GM13976 (cell line): ENCODE measurements around the gene USH2A.

Experiments
- DNase-seq: peaks from one replicate; pipeline ENCODE4 v3.0.0; 2012; ENCODE audit warnings: low spot score
- in situ Hi-C: fragments of 300-500 bp; cut with MboI; formaldehyde crosslinking; loops from one replicate; pipeline ENCODE4 v1.12.0; 2022; ENCODE audit warnings: low sequenced_read_pairs, mixed read lengths, inconsistent platforms; ENCODE audit not compliant: unreplicated experiment
- TF ChIP-seq, protein P1 (sequence below): IDR thresholded peaks from 2 replicates; pipeline ENCODE4 v1.5.1; 2012; ENCODE audit warnings: borderline replicate concordance, mild to moderate bottlenecking; ENCODE audit not compliant: insufficient read depth; ENCODE audit errors: extremely low read depth, missing control alignments, control extremely low read depth

The USH2A gene

DNA sequence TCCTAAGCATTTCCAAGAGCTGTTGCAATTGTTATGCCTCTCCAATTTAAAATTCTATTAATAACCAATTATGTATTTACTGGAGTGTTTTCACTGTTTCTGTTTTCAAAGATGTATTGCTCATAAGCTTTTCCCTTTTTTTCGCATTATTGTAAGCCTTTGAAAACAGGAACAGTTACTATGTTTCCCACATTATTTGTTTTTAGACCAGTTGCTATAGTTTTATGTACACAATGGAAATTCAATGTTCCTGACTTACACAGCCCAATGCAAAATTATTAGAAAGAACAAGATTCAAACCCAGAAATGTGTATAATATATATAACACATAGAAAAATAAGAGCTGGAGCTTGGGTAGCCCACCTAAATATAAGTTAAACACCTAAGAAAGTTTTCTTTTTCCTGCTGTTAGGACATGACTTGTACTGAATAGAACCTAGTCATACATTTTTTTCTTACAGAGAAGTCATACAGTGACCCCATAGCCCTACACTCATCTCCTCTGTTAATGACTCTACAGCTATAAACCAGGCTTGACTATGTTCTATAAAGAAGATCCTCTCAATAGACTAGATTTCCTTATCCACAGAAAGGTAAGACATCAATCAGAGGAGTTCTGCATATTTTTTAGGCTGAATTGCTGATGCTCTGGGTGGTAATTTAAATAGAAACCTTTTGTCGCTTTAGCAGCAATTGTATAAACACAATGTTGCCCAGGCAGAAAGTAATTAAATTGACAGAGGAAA, 299.6 kb downstream of the USH2A start:
- TF ChIP-seq, protein P1, sequence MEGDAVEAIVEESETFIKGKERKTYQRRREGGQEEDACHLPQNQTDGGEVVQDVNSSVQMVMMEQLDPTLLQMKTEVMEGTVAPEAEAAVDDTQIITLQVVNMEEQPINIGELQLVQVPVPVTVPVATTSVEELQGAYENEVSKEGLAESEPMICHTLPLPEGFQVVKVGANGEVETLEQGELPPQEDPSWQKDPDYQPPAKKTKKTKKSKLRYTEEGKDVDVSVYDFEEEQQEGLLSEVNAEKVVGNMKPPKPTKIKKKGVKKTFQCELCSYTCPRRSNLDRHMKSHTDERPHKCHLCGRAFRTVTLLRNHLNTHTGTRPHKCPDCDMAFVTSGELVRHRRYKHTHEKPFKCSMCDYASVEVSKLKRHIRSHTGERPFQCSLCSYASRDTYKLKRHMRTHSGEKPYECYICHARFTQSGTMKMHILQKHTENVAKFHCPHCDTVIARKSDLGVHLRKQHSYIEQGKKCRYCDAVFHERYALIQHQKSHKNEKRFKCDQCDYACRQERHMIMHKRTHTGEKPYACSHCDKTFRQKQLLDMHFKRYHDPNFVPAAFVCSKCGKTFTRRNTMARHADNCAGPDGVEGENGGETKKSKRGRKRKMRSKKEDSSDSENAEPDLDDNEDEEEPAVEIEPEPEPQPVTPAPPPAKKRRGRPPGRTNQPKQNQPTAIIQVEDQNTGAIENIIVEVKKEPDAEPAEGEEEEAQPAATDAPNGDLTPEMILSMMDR, result no peak
- no peak for DNase-seq
- in situ Hi-C loops, result no loop called here

DNA sequence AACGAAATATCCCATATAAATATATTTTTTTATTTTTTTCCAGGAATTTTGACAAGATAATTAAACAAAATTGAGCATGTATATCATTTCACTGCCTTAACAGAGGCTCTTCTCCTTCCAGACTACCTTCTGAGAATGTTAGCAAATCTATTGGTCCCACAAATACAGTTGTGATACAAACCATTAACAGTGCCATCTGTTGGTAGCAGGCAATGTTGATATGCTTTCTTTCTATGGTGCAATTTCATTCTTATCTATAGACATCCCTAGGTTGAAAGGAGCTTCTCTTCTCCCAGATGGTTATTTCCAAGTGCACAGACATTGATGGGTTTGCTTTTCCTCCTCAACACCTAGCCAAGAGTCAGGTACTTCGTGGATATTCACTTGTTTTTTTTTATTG, 303.6 kb downstream of the USH2A start:
- peak; percentile 27 for DNase-seq
- TF ChIP-seq, protein P1, result peak; percentile 52
- in situ Hi-C loops, result no loop called here

DNA sequence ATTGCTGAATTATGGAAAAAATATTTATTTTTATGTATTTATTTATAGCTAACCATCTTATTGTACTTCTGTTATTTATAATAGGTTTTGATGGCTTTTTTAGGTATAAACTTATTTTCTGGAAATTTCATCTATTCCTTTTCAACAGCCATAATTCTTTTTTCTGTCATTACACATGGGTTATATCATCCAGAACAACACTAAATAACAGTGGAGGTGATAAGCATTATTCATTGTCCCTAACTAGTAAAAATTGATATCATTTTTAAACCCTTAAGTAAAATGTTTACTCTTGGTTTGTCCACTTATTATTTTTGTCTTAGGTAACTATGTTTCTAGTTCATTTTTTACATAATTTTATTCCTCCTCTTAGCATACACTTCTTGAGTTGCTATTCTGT, 309.1 kb downstream of the USH2A start:
- TF ChIP-seq, protein P1, result no peak
- no peak for DNase-seq
- in situ Hi-C loops, result no loop called here

DNA sequence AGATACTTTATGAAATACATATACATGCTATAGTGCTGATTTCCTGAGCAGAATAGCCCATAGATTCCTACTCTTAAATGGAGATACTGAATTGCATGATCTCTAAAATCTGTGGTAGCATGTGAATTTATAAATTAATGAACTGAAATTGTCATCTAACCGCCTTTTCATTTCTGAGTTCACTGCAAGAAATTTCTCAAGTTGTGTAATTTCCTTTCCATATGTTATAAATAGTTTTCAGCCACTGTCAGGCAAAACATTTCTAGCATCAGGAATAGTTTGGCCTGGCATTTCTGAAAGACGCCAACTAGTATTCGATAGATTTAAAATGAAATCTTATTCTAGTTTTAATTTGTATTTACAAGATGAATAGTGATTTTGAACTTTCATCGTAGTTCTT, 310.1 kb downstream of the USH2A start:
- in situ Hi-C loops, result no loop called here
- DNase-seq, result no peak
- TF ChIP-seq, protein P1, result no peak

DNA sequence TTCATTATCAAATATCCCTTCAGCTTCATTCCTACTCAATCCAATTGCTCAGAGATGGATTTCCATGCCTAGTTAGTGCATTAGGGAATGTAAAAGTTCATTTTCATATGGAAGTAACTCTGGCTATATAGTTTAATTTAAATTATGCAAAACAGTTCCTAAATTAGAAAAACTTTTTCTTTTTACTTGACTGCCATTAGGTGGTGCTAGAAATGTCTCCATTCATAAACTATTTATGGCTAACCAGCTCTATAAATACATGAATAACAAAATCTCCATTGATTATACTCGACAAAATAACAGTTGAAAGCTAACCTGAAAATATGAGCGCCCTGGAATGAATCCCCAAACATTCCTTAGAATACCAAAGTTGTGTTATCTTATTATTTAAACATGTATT, 311.4 kb downstream of the USH2A start:
- in situ Hi-C loops, result no loop called here
- DNase-seq, result no peak
- TF ChIP-seq, protein P1, result no peak

DNA sequence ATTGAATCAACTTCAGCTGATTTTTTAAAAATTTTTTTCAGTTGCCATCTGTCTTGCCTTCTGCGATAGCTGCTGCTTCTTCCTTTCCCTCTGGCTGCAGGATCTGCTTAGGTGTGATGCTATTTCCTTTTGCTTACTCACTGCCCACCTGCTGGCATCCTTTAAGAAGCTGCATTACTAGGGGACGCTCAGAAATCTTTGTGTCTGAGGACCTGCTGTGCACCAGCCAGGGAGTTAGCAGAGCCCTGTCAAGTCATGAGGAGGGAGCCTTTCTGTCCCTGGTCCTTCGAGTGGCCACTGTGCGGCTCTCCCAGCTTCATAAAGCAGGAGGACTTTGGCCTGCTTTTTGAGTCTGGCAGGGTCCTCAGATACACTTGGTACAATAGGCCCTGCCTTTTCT, 327.8 kb downstream of the USH2A start:
- in situ Hi-C loops, result no loop called here
- no peak for DNase-seq
- TF ChIP-seq, protein P1, result no peak
